ENCODE measurements around the gene MARK2. TPM values are rescaled to one million over a fixed set of nuclear protein-coding genes. Genes with fewer than 3 reads are reported as not detected.

Gene MARK2
- total RNA-seq, 2 experiments from 2014 or later, result 23.3 to 24.5 TPM

GRCh38 chr11:63951779-63952536 lies 113.0 kb downstream of the MARK2 start:
- Mint-ChIP-seq H3K4me1 (ENCODE audit: low read depth) (peaks cover 28% of the 10 kb centered on the region), H3K36me3 (ENCODE audit: low read depth) (peaks cover 23% of the 10 kb centered on the region), H3K9me3 (no peaks in the 10 kb centered on the region), H3K4me3 (peak overlapping the region; percentile 0), H3K27ac (peak overlapping the region; percentile 85), H3K27me3 (no peaks in the 10 kb centered on the region)
- DNase-seq, result peak; percentile 78
- TF ChIP-seq CTCF (IDR thresholded peaks at IDR 0.05), result no peak
- peak; percentile 94 for ATAC-seq
- ChIA-PET CTCF (interaction anchor here (0.8 to 1.8 kb wide), 6 partner anchors 17 to 313 kb away, joined by 3 to 6 read pairs (median 4); partner anchors contain the start of gene ZFTA), POLR2A (interaction anchor here (0.6 to 1.8 kb wide), 5 partner anchors 10 to 36 kb away, joined by 3 to 13 read pairs (median 4); partner anchors contain the start of gene OTUB1)
- intact Hi-C loops (cut with micrococcal nuclease), result no loop called here

GRCh38 chr11:63952570-63952969 lies 113.7 kb downstream of the MARK2 start:
- H3K4me1 Mint-ChIP-seq (ENCODE audit: low read depth), result peaks cover 28% of the 10 kb centered on the region
- no peaks in the 10 kb centered on the region for H3K27me3 Mint-ChIP-seq
- ChIA-PET CTCF (interaction anchor here (0.7 to 1.8 kb wide), 5 partner anchors 9 to 214 kb away, joined by 3 to 6 read pairs (median 4); partner anchors contain the start of gene ZFTA), POLR2A (interaction anchor here (1.2 to 1.8 kb wide), 3 partner anchors 9 to 33 kb away, joined by 3 to 13 read pairs (median 4); partner anchors contain the start of gene OTUB1)
- intact Hi-C loops (cut with micrococcal nuclease), result no loop called here
- H3K36me3 Mint-ChIP-seq (ENCODE audit: low read depth), result peaks cover 21% of the 10 kb centered on the region
- ATAC-seq (no peak), DNase-seq (no peak)
- H3K27ac Mint-ChIP-seq, result peak overlapping the region; percentile 85
- TF ChIP-seq CTCF (IDR thresholded peaks at IDR 0.05), result no peak
- H3K9me3 Mint-ChIP-seq, result no peaks in the 10 kb centered on the region
- H3K4me3 Mint-ChIP-seq, result peak overlapping the region; percentile 0

GRCh38 chr11:63958008-63958407 lies 119.1 kb downstream of the MARK2 start:
- H3K4me3 Mint-ChIP-seq, result no peak overlapping the region
- POLR2A ChIA-PET, result interaction anchor here (0.5 kb wide), 1 partner anchor 36 kb away, joined by 3 read pairs; no protein-coding TSS in a partner anchor
- no peaks in the 10 kb centered on the region for H3K27me3 Mint-ChIP-seq
- H3K36me3 Mint-ChIP-seq (ENCODE audit: low read depth), result peaks cover 12% of the 10 kb centered on the region
- no peak for DNase-seq
- H3K4me1 Mint-ChIP-seq (ENCODE audit: low read depth), result peaks cover 21% of the 10 kb centered on the region
- no peak overlapping the region for H3K27ac Mint-ChIP-seq
- no peak for ATAC-seq
- no peaks in the 10 kb centered on the region for H3K9me3 Mint-ChIP-seq
- CTCF ChIA-PET, result interaction anchor here (1.1 to 2.3 kb wide), 5 partner anchors 12 to 121 kb away, joined by 3 to 10 read pairs (median 3); no protein-coding TSS in a partner anchor
- intact Hi-C loops (cut with micrococcal nuclease), result no loop called here
- TF ChIP-seq CTCF (IDR thresholded peaks at IDR 0.05), result no peak

Other genes starting within 250 kb of the MARK2 start
- 1 to 10 TPM; 4.8 to 6.5 TPM for gene PLAAT3, start 224.7 kb upstream of the MARK2 start, total RNA-seq
- 10 to 100 TPM; 24.1 to 24.4 TPM for gene ATL3, start 167.7 kb upstream of the MARK2 start, total RNA-seq
- 10 to 100 TPM; 32.1 to 34.0 TPM for gene RTN3, start 157.6 kb upstream of the MARK2 start, total RNA-seq
- 1 to 10 TPM; 4.1 to 4.3 TPM for gene ZFTA, start 70.3 kb upstream of the MARK2 start, total RNA-seq
- gene SPINDOC, start 25.7 kb upstream of the MARK2 start, total RNA-seq, result 10 to 100 TPM; 28.4 to 29.0 TPM
- 1 to 10 TPM in 1 of 2 experiments, under 1 TPM in 1; 0.61 to 2.1 TPM for gene RCOR2, start 78.1 kb downstream of the MARK2 start, total RNA-seq
- gene NAA40, start 99.9 kb downstream of the MARK2 start, total RNA-seq, result 10 to 100 TPM; 18.5 to 20.5 TPM
- gene COX8A, start 135.5 kb downstream of the MARK2 start, total RNA-seq, result 100 to 1,000 TPM; 436 to 497 TPM
- 10 to 100 TPM; 70.1 to 73.9 TPM for gene OTUB1, start 147.3 kb downstream of the MARK2 start, total RNA-seq
- not detected for gene FLRT1, start 196.8 kb downstream of the MARK2 start, total RNA-seq